ENCODE data around the gene MESP1. TPM values are rescaled to one million over a fixed set of nuclear protein-coding genes. Genes with fewer than 3 reads are reported as not detected.
A peak's percentile ranks its signal among the peaks of the same experiment; 100 is the strongest.

The MESP1 gene
- total RNA-seq, 4 donors from 2014 or later = 3.5 to 10.5 (median 6.2) TPM

GRCh38 chr15:89745768-89746167, 5.3 kb downstream of the MESP1 start:
- Histone ChIP-seq H3K27ac (no peak overlapping the region), H3K4me1 (peaks cover 0 to 11% (median 6%) of the 10 kb centered on the region in 4 donors), H3K4me3 (no peak overlapping the region), H3K9me3 (no peaks in the 10 kb centered on the region), H3K36me3 (no peaks in the 10 kb centered on the region), H3K27me3 (peaks cover 0 to 41% of the 10 kb centered on the region in 2 donors)
- TF ChIP-seq EP300 (IDR thresholded peaks at IDR 0.05) = no peak
- TF ChIP-seq CTCF (IDR thresholded peaks at IDR 0.05) = no peak
- 0 to 53% methylated on average over 1 of the region's 1 CpG for WGBS, 2 donors
- no peak for DNase-seq (ENCODE audit: low spot score in 2 of 2)

- DNase-seq (ENCODE audit: low spot score in 2 of 2) = no peak
- H3K4me1 ChIP-seq = peaks cover 0 to 6% (median 3%) of the 10 kb centered on the region in 4 donors
- 71 to 75% methylated on average over 11 to 13 of the region's 13 CpGs for WGBS, 2 donors
- peaks cover 0 to 39% of the 10 kb centered on the region in 2 donors for H3K27me3 ChIP-seq
- no peaks in the 10 kb centered on the region for H3K9me3 ChIP-seq
- TF ChIP-seq CTCF (IDR thresholded peaks at IDR 0.05) = no peak
- TF ChIP-seq EP300 (IDR thresholded peaks at IDR 0.05) = no peak
- no peak for TF ChIP-seq POLR2A (IDR thresholded peaks at IDR 0.05)
- H3K36me3 ChIP-seq = no peaks in the 10 kb centered on the region
- H3K4me3 ChIP-seq = no peak overlapping the region
- no peak overlapping the region for H3K27ac ChIP-seq
Measured at GRCh38 chr15:89745131-89745530, 5.9 kb downstream of the MESP1 start.

- no peaks in the 10 kb centered on the region for H3K4me1 ChIP-seq
- 81 to 88% methylated on average over 8 of the region's 8 CpGs for WGBS, 2 donors
- no peak for DNase-seq (ENCODE audit: low spot score in 2 of 2)
- H3K9me3 ChIP-seq = no peaks in the 10 kb centered on the region
- H3K27ac ChIP-seq = no peak overlapping the region
- H3K36me3 ChIP-seq = no peaks in the 10 kb centered on the region
- no peak for TF ChIP-seq POLR2A (IDR thresholded peaks at IDR 0.05)
- TF ChIP-seq CTCF (IDR thresholded peaks at IDR 0.05) = no peak
- TF ChIP-seq EP300 (IDR thresholded peaks at IDR 0.05) = no peak
- H3K27me3 ChIP-seq = peaks cover 0 to 32% of the 10 kb centered on the region in 2 donors
- no peak overlapping the region for H3K4me3 ChIP-seq
Measured at GRCh38 chr15:89743594-89743993, 7.5 kb downstream of the MESP1 start.

GRCh38 chr15:89743011-89743410, 8.0 kb downstream of the MESP1 start:
- TF ChIP-seq CTCF (IDR thresholded peaks at IDR 0.05) = no peak
- TF ChIP-seq POLR2A (IDR thresholded peaks at IDR 0.05) = no peak
- TF ChIP-seq EP300 (IDR thresholded peaks at IDR 0.05) = no peak
- H3K9me3 ChIP-seq = no peaks in the 10 kb centered on the region
- H3K4me3 ChIP-seq = no peak overlapping the region
- no peaks in the 10 kb centered on the region for H3K36me3 ChIP-seq
- H3K4me1 ChIP-seq = no peaks in the 10 kb centered on the region
- no peak for DNase-seq (ENCODE audit: low spot score in 2 of 2)
- no peak overlapping the region for H3K27ac ChIP-seq
- peaks cover 0 to 29% of the 10 kb centered on the region in 2 donors for H3K27me3 ChIP-seq
- WGBS, 2 donors = 85 to 89% methylated on average over 7 to 8 of the region's 8 CpGs

GRCh38 chr15:89740137-89740536, 10.9 kb downstream of the MESP1 start:
- peak in 1 of 2 donors; percentile 75 for DNase-seq (ENCODE audit: low spot score in 2 of 2)

More at GRCh38 chr15:89740137-89740536, 10.9 kb downstream of the MESP1 start:
- H3K4me1 ChIP-seq = no peaks in the 10 kb centered on the region
- H3K27me3 ChIP-seq = peaks cover 0 to under 1% of the 10 kb centered on the region in 2 donors
- H3K4me3 ChIP-seq = no peak overlapping the region
- H3K36me3 ChIP-seq = no peaks in the 10 kb centered on the region
- H3K9me3 ChIP-seq = no peaks in the 10 kb centered on the region
- TF ChIP-seq CTCF (IDR thresholded peaks at IDR 0.05) (peak; percentile 83 to 93 (median 87)), EP300 (IDR thresholded peaks at IDR 0.05) (no peak)
- H3K27ac ChIP-seq = no peak overlapping the region
- WGBS, 2 donors = 4 to 8% methylated on average over 8 of the region's 8 CpGs
